ENCODE measurements around the gene DST. TPM values are rescaled to one million over a fixed set of nuclear protein-coding genes. Genes with fewer than 3 reads are reported as not detected.

DST gene
- total RNA-seq, 1 experiment from 2014 or later = 132 TPM

- no peak for TF ChIP-seq NR2C2 (CRISPR knock-in tag; IDR thresholded peaks at IDR 0.05)
Observed at GRCh38 chr6:56491606-56492328, 150.9 kb downstream of the DST start (continued).

- TF ChIP-seq CDX4 (CRISPR knock-in tag; IDR thresholded peaks at IDR 0.05; ENCODE audit: borderline replicate concordance) = no peak
- no peak for TF ChIP-seq TP53 (CRISPR knock-in tag; IDR thresholded peaks at IDR 0.05)
- no peak for TF ChIP-seq ZNF532 (CRISPR knock-in tag; IDR thresholded peaks at IDR 0.05; ENCODE audit: borderline replicate concordance)
- no peak for TF ChIP-seq PRRX2 (CRISPR knock-in tag; IDR thresholded peaks at IDR 0.05)
- no peak for TF ChIP-seq JUN (CRISPR knock-in tag; IDR thresholded peaks at IDR 0.05)
- TF ChIP-seq SMAD4 (CRISPR knock-in tag; IDR thresholded peaks at IDR 0.05) = no peak
- no peak for TF ChIP-seq JAZF1 (CRISPR knock-in tag; IDR thresholded peaks at IDR 0.05)
- TF ChIP-seq FOXP4 (CRISPR knock-in tag; IDR thresholded peaks at IDR 0.05) = no peak
- TF ChIP-seq USF1 (CRISPR knock-in tag; IDR thresholded peaks at IDR 0.05) = no peak
- no peak for TF ChIP-seq SOX15 (CRISPR knock-in tag; IDR thresholded peaks at IDR 0.05)
- TF ChIP-seq SMAD3 (CRISPR knock-in tag; IDR thresholded peaks at IDR 0.05; ENCODE audit: borderline replicate concordance) = no peak
- no peak for TF ChIP-seq ZBTB43 (CRISPR knock-in tag; IDR thresholded peaks at IDR 0.05)
- no peak for TF ChIP-seq ZNF396 (CRISPR knock-in tag; IDR thresholded peaks at IDR 0.05; ENCODE audit: borderline replicate concordance)
- TF ChIP-seq MXD4 (CRISPR knock-in tag; IDR thresholded peaks at IDR 0.05; ENCODE audit: borderline replicate concordance) = no peak
- peaks cover 43% of the 10 kb centered on the region for H3K36me3 Mint-ChIP-seq
- H3K4me1 Mint-ChIP-seq = no peaks in the 10 kb centered on the region
- DNase-seq (ENCODE audit: low spot score) (no peak), ATAC-seq (no peak)
- CTCF ChIA-PET = interaction anchor here (1.0 kb wide), 1 partner anchor 103 kb away, joined by 3 read pairs; no protein-coding TSS in a partner anchor
- no peak overlapping the region for H3K27ac Mint-ChIP-seq
- POLR2A ChIA-PET = no interaction called here
- H3K4me3 Mint-ChIP-seq = no peak overlapping the region
- H3K27me3 Mint-ChIP-seq (ENCODE audit: low read depth) = no peaks in the 10 kb centered on the region
- no peaks in the 10 kb centered on the region for H3K9me3 Mint-ChIP-seq
Observed at GRCh38 chr6:56490993-56491392, 151.7 kb downstream of the DST start.

All from WTC11 (cell line).